ENCODE measurements around the gene MOK.

DNA sequence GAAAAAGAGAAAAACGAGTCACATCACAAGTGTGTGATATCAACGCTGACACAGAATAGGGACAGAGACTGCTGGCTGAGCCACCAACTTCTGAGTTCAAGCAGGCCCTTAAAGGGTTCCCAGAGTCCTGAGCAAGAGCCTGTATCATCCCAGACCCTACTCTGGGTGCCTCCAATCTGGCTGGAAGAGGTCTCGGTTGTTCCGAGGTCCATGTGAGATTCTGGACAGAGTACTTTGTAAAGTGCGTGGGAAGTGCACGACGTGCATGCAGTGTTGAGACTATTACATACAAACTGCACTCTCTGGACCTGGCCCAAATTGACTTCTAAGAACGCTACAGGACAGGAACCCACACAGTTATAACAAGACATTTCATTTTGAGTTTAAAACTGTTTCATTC, 40.6 kb downstream of the MOK start:
- TF ChIP-seq CTCF (conservative IDR thresholded peaks at IDR 0.05) (no peak), ZFX (IDR thresholded peaks at IDR 0.05) (no peak)

Data from C4-2B (cell line).